BJ (cell line): ENCODE measurements around the gene TNNI2. TPM values are rescaled to one million over a fixed set of nuclear protein-coding genes. Genes with fewer than 3 reads are reported as not detected.

ENCODE experiments used
- CTCF ChIA-PET: fragments of 350-600 bp; formaldehyde crosslinking; extraction: SDS; loops from one replicate; lab custom pipeline; 2021; ENCODE audit warnings: antibody characterized with exemption, inconsistent platforms; lab: Yijun Ruan, JAX
- POLR2A ChIA-PET: fragments of 300-600 bp; sonication (Branson Sonifier 250); formaldehyde crosslinking; extraction: SDS; loops from one replicate; lab custom pipeline; 2021; ENCODE audit warnings: antibody characterized with exemption; lab: Charles Lee
- DNase-seq: peaks from one replicate; pipeline ENCODE4 v3.0.0-alpha.2; 2011; ENCODE audit warnings: low read depth
- H3K27me3 ChIP-seq: 2 replicates; pipeline ENCODE4 v1.6.0; 2011; ENCODE audit warnings: low read length; ENCODE audit not compliant: control insufficient read depth, insufficient read depth
- H3K36me3 ChIP-seq: 2 replicates; pipeline ENCODE4 v1.5.1; 2011; ENCODE audit warnings: low read length; ENCODE audit not compliant: control insufficient read depth, insufficient read depth
- H3K4me3 ChIP-seq: 2 replicates; pipeline ENCODE4 v1.5.1; 2011; ENCODE audit warnings: low read depth, mild to moderate bottlenecking, control low read depth, low read length
- polyA plus RNA-seq: library from polyadenylated mRNA; depleted of rRNA; stranded (reverse); fragments of >200 nt; gene quantifications from 2 replicates; pipeline ENCODE4 v1.2.3, GENCODE V29; 2011
- TF ChIP-seq, protein P1 (sequence below): IDR thresholded peaks from 2 replicates; pipeline ENCODE4 v1.5.1; 2011; ENCODE audit warnings: low read depth, mild to moderate bottlenecking, control low read depth, inconsistent platforms, low read length, moderate library complexity; ENCODE audit not compliant: insufficient read depth

TNNI2 gene
- polyA plus RNA-seq, 1 experiment, result not detected

GRCh38 chr11:1854949-1855885, 16.4 kb downstream of the TNNI2 start:
- CTCF ChIA-PET, result interaction anchor here (1.0 to 2.2 kb wide), 6 partner anchors 21 to 295 kb away, joined by 3 to 8 read pairs (median 5); no protein-coding TSS in a partner anchor
- Histone ChIP-seq H3K4me3 (no peak overlapping the region), H3K36me3 (no peaks in the 10 kb centered on the region), H3K27me3 (peaks cover 2% of the 10 kb centered on the region; the same call in 1 of the 2 replicates)
- TF ChIP-seq, protein P1, sequence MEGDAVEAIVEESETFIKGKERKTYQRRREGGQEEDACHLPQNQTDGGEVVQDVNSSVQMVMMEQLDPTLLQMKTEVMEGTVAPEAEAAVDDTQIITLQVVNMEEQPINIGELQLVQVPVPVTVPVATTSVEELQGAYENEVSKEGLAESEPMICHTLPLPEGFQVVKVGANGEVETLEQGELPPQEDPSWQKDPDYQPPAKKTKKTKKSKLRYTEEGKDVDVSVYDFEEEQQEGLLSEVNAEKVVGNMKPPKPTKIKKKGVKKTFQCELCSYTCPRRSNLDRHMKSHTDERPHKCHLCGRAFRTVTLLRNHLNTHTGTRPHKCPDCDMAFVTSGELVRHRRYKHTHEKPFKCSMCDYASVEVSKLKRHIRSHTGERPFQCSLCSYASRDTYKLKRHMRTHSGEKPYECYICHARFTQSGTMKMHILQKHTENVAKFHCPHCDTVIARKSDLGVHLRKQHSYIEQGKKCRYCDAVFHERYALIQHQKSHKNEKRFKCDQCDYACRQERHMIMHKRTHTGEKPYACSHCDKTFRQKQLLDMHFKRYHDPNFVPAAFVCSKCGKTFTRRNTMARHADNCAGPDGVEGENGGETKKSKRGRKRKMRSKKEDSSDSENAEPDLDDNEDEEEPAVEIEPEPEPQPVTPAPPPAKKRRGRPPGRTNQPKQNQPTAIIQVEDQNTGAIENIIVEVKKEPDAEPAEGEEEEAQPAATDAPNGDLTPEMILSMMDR, result no peak
- POLR2A ChIA-PET, result no interaction called here
- no peak for DNase-seq

- H3K4me3 ChIP-seq, result no peak overlapping the region
- TF ChIP-seq, protein P1, result no peak
- ChIA-PET POLR2A (no interaction called here), CTCF (interaction anchor here (0.9 to 2.2 kb wide), 6 partner anchors 23 to 297 kb away, joined by 3 to 8 read pairs (median 4); no protein-coding TSS in a partner anchor)
- DNase-seq, result no peak
- peaks cover 2% of the 10 kb centered on the region; the same call in 1 of the 2 replicates for H3K27me3 ChIP-seq
- no peaks in the 10 kb centered on the region for H3K36me3 ChIP-seq
Observed at GRCh38 chr11:1855886-1856265, 17.1 kb downstream of the TNNI2 start.

GRCh38 chr11:1856306-1857005, 17.7 kb downstream of the TNNI2 start:
- TF ChIP-seq, protein P1, result no peak
- ChIA-PET CTCF (interaction anchor here (0.9 to 2.2 kb wide), 7 partner anchors 23 to 296 kb away, joined by 3 to 9 read pairs (median 6); no protein-coding TSS in a partner anchor), POLR2A (no interaction called here)
- no peak overlapping the region for H3K4me3 ChIP-seq
- DNase-seq, result no peak
- H3K27me3 ChIP-seq, result peaks cover 2% of the 10 kb centered on the region; the same call in 1 of the 2 replicates
- H3K36me3 ChIP-seq, result no peaks in the 10 kb centered on the region

- CTCF ChIA-PET, result interaction anchor here (1.6 to 2.2 kb wide), 3 partner anchors 26 to 293 kb away, joined by 8 to 9 read pairs (median 8); no protein-coding TSS in a partner anchor
- H3K4me3 ChIP-seq, result no peak overlapping the region
- no peaks in the 10 kb centered on the region for H3K36me3 ChIP-seq
- POLR2A ChIA-PET, result no interaction called here
- DNase-seq, result no peak
- TF ChIP-seq, protein P1, result no peak
- H3K27me3 ChIP-seq, result peaks cover 2% of the 10 kb centered on the region
Observed at GRCh38 chr11:1857064-1857463, 18.3 kb downstream of the TNNI2 start.
